HL-60 (cell line): ENCODE data around the gene FGFR2.

ENCODE experiments used
- DNase-seq, 2 experiments: peaks; one replicate each; pipeline ENCODE4 v3.0.0-alpha.2; 2010 to 2020; ENCODE audit warnings: low read depth in 1 of 2, low spot score in 1 of 2
- H3K27ac ChIP-seq: fragments of 250-450 bp; sonication (Bioruptor Pico); replicated peaks from 2 replicates; pipeline ENCODE4 v1.5.1; 2020; ENCODE audit warnings: mild to moderate bottlenecking, moderate library complexity
- H3K27me3 ChIP-seq: fragments of 250-450 bp; sonication (Bioruptor Pico); 2 replicates; pipeline ENCODE4 v1.5.1; 2021; ENCODE audit warnings: mild to moderate bottlenecking, moderate library complexity; ENCODE audit not compliant: insufficient read depth, poor library complexity, severe bottlenecking
- H3K4me3 ChIP-seq: replicated peaks from 2 replicates; pipeline ENCODE4 v1.5.1; 2011; ENCODE audit warnings: mild to moderate bottlenecking, control low read depth, low read length; ENCODE audit not compliant: insufficient read depth
- GABPA ChIP-seq: IDR thresholded peaks from 2 replicates; pipeline ENCODE4 v1.6.1; 2012; ENCODE audit warnings: low read depth
- POLR2AphosphoS5 ChIP-seq: IDR thresholded peaks from 2 replicates; pipeline ENCODE4 v1.6.1; 2012; ENCODE audit warnings: low read depth
- SPI1 ChIP-seq: IDR thresholded peaks from 2 replicates; pipeline ENCODE4 v1.6.1; 2012; ENCODE audit warnings: low read depth, mild to moderate bottlenecking, borderline replicate concordance
- TF ChIP-seq, protein P1 (sequence below): IDR thresholded peaks from 2 replicates; pipeline ENCODE4 v1.6.1; 2012; ENCODE audit warnings: low read depth; ENCODE audit not compliant: insufficient replicate concordance
- TF ChIP-seq, protein P2 (sequence below): IDR thresholded peaks from one replicate; pipeline ENCODE4 v1.5.1; 2011; ENCODE audit warnings: low read length, control low read depth, inconsistent platforms; ENCODE audit not compliant: insufficient read depth

Gene FGFR2

DNA sequence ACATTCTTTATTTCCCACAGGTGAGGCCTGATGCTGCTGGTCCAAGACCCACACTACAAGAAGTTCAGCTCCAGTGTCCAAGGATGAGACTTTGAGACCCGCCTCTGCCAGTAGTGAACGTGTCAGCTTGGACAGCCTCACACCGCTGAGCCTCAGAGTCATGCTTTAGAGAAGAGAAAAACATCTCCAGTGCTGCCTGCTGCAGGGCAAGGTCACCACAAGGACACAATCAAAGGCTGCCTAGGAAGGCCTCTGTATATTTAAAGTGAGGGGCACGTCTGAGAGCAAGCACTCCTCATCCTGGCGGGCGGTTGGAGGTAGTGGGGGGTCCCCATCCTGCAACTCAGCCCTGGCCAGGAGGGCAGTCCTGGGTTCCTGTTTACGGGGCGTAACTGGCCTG lies 19.3 kb downstream of the FGFR2 start:
- DNase-seq: no peak
- TF ChIP-seq SPI1 (no peak), GABPA (no peak), POLR2AphosphoS5 (no peak)
- TF ChIP-seq, protein P1, sequence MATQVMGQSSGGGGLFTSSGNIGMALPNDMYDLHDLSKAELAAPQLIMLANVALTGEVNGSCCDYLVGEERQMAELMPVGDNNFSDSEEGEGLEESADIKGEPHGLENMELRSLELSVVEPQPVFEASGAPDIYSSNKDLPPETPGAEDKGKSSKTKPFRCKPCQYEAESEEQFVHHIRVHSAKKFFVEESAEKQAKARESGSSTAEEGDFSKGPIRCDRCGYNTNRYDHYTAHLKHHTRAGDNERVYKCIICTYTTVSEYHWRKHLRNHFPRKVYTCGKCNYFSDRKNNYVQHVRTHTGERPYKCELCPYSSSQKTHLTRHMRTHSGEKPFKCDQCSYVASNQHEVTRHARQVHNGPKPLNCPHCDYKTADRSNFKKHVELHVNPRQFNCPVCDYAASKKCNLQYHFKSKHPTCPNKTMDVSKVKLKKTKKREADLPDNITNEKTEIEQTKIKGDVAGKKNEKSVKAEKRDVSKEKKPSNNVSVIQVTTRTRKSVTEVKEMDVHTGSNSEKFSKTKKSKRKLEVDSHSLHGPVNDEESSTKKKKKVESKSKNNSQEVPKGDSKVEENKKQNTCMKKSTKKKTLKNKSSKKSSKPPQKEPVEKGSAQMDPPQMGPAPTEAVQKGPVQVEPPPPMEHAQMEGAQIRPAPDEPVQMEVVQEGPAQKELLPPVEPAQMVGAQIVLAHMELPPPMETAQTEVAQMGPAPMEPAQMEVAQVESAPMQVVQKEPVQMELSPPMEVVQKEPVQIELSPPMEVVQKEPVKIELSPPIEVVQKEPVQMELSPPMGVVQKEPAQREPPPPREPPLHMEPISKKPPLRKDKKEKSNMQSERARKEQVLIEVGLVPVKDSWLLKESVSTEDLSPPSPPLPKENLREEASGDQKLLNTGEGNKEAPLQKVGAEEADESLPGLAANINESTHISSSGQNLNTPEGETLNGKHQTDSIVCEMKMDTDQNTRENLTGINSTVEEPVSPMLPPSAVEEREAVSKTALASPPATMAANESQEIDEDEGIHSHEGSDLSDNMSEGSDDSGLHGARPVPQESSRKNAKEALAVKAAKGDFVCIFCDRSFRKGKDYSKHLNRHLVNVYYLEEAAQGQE: no peak
- TF ChIP-seq, protein P2, sequence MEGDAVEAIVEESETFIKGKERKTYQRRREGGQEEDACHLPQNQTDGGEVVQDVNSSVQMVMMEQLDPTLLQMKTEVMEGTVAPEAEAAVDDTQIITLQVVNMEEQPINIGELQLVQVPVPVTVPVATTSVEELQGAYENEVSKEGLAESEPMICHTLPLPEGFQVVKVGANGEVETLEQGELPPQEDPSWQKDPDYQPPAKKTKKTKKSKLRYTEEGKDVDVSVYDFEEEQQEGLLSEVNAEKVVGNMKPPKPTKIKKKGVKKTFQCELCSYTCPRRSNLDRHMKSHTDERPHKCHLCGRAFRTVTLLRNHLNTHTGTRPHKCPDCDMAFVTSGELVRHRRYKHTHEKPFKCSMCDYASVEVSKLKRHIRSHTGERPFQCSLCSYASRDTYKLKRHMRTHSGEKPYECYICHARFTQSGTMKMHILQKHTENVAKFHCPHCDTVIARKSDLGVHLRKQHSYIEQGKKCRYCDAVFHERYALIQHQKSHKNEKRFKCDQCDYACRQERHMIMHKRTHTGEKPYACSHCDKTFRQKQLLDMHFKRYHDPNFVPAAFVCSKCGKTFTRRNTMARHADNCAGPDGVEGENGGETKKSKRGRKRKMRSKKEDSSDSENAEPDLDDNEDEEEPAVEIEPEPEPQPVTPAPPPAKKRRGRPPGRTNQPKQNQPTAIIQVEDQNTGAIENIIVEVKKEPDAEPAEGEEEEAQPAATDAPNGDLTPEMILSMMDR: no peak
- Histone ChIP-seq H3K27ac (no peak overlapping the region), H3K27me3 (no peaks in the 10 kb centered on the region), H3K4me3 (no peak overlapping the region)

DNA sequence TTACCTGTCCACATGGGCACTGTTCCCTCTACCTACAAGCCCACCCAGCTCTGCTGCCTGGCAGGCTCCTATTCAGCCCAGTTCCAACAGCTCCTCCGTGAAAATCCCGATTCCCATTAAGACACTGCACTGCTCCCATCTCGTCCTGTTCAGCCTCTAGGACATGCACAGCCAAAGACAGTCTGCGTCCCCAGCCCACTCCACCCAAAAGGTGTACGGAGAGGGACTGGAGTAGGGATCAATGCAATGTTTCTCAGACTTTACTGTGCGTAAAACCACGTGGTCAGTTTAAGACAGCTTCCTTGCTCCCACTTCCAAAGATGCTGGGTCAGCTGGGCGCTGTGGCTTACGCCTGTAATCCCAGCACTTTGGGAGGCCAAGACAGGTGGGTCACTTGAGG lies 19.9 kb downstream of the FGFR2 start:
- no peak overlapping the region for H3K4me3 ChIP-seq

DNA sequence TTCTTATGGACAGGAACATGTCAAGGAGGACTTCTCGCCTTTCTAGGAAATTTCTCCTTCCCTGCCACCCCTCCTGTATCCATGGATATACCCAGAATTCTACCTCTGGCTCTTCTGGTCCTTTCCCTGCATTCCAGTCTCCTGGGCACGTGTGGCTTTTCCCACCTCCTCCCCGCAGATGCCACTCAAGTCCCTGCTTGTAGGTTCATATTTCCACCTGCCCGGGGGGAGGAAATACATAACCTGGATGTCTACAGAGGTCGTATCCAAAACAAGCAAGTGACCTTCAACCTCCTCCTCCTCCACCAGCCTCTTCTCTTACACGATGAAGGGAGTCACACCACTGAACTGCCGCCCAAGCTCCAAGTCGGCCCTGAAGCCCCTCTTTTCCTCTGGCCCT lies 20.7 kb downstream of the FGFR2 start:
- Histone ChIP-seq H3K4me3 (no peak overlapping the region), H3K27ac (no peak overlapping the region), H3K27me3 (no peaks in the 10 kb centered on the region)
- TF ChIP-seq, protein P2: no peak
- TF ChIP-seq SPI1: no peak
- TF ChIP-seq, protein P1: no peak
- no peak for TF ChIP-seq GABPA
- no peak for TF ChIP-seq POLR2AphosphoS5
- no peak for DNase-seq

More for the DNA sequence above, 19.9 kb downstream of the FGFR2 start:
- TF ChIP-seq POLR2AphosphoS5 (no peak), GABPA (no peak), SPI1 (no peak)
- TF ChIP-seq, protein P2: no peak
- TF ChIP-seq, protein P1: no peak
- Histone ChIP-seq H3K27me3 (no peaks in the 10 kb centered on the region), H3K27ac (no peak overlapping the region)
- no peak for DNase-seq
